Lung (tissue), 12 donors: Measurements from ENCODE around the gene AKAP6. TPM values are rescaled to one million over a fixed set of nuclear protein-coding genes. Genes with fewer than 3 reads are reported as not detected.

Source experiments
- ATAC-seq: fragments of 200-7000 bp; cut with Tn5 transposase; one replicate; pipeline ENCODE4 v1.9.1; 2020; ENCODE audit warnings: moderate number of reproducible peaks; ENCODE audit not compliant: insufficient read depth, low FRiP score
- DNase-seq, 3 donors: peaks; one replicate each; pipeline ENCODE4 v3.0.0-alpha.2; 2013 to 2017
- H3K27ac ChIP-seq, 2 donors: one replicate each; pipeline ENCODE4 v1.5.1; 2013; ENCODE audit warnings: mild to moderate bottlenecking in 2 of 2, moderate library complexity in 2 of 2, control low read depth in 1 of 2, inconsistent platforms in 1 of 2, low read depth in 1 of 2, low read length in 1 of 2
- H3K27me3 ChIP-seq, 3 donors: one replicate each; pipeline ENCODE4 v1.5.1; 2013; ENCODE audit warnings: low read length in 2 of 3; ENCODE audit not compliant: control insufficient read depth in 3 of 3, insufficient read depth in 3 of 3
- H3K36me3 ChIP-seq, 4 donors: one replicate each; pipeline ENCODE4 v1.5.1; 2013; ENCODE audit warnings: low read length in 4 of 4, mild to moderate bottlenecking in 1 of 4, moderate library complexity in 1 of 4; ENCODE audit not compliant: control insufficient read depth in 4 of 4, insufficient read depth in 4 of 4
- H3K4me1 ChIP-seq, 5 donors: one replicate each; pipeline ENCODE4 v1.5.1; 2013; ENCODE audit warnings: low read length in 5 of 5, mild to moderate bottlenecking in 2 of 5, moderate library complexity in 1 of 5; ENCODE audit not compliant: control insufficient read depth in 5 of 5, insufficient read depth in 5 of 5
- H3K4me3 ChIP-seq: one replicate; pipeline ENCODE4 v1.5.1; 2013; ENCODE audit warnings: mild to moderate bottlenecking, control low read depth, moderate library complexity
- H3K9ac ChIP-seq, 2 donors: one replicate each; pipeline ENCODE4 v1.5.1; 2013; ENCODE audit warnings: low read length in 2 of 2, control low read depth in 1 of 2; ENCODE audit not compliant: insufficient read depth in 1 of 2
- H3K9me3 ChIP-seq, 4 donors: one replicate each; pipeline ENCODE4 v1.5.1; 2013; ENCODE audit warnings: low read length in 3 of 4, mild to moderate bottlenecking in 1 of 4, moderate library complexity in 1 of 4; ENCODE audit not compliant: control insufficient read depth in 4 of 4, insufficient read depth in 3 of 4
- WGBS, 2 donors: extraction: QIAGEN DNeasy Blood & Tissue Kit; methylation state at CpG; one replicate each; pipeline ENCODE4 v1.1.7; 2013; 5-methylcytosine and 5-hydroxymethylcytosine counted together
- polyA plus RNA-seq, 2 donors: library from polyadenylated mRNA; stranded (reverse); fragments of 200-250 nt; gene quantifications; one replicate each; pipeline ENCODE4 v1.2.1, GENCODE V29; 2013
- total RNA-seq, 2 donors: library from RNA; depleted of rRNA in 1 of 2; stranded (reverse); fragments of >200 nt in 1 of 2; gene quantifications; one replicate each; pipeline ENCODE4 v1.2.1, GENCODE V29; 2014 to 2021
- TF ChIP-seq, protein P1 (sequence below): IDR thresholded peaks from 2 replicates; pipeline ENCODE4 v1.5.1; 2012; ENCODE audit warnings: mild to moderate bottlenecking; ENCODE audit errors: control extremely low read depth, extremely low read depth
- donor health status: control.
- donor health status: control.
- donor health status: Bipolar disorder and iron deficiency.
- donor health status: healthy.
- donor health status: DM: yes; HTN: yes; CAD: no.

AKAP6 gene
- total and polyA plus RNA-seq, 4 donors: 1.5 to 27.1 (median 7.7) TPM

- H3K9me3 ChIP-seq: no peaks in the 10 kb centered on the region
- H3K27ac ChIP-seq: no peak overlapping the region
- H3K9ac ChIP-seq: no peak overlapping the region
- no peaks in the 10 kb centered on the region for H3K27me3 ChIP-seq
- H3K36me3 ChIP-seq: no peaks in the 10 kb centered on the region
- WGBS, 2 donors: 94 to 96% methylated on average over 4 of the region's 4 CpGs
- TF ChIP-seq, protein P1, sequence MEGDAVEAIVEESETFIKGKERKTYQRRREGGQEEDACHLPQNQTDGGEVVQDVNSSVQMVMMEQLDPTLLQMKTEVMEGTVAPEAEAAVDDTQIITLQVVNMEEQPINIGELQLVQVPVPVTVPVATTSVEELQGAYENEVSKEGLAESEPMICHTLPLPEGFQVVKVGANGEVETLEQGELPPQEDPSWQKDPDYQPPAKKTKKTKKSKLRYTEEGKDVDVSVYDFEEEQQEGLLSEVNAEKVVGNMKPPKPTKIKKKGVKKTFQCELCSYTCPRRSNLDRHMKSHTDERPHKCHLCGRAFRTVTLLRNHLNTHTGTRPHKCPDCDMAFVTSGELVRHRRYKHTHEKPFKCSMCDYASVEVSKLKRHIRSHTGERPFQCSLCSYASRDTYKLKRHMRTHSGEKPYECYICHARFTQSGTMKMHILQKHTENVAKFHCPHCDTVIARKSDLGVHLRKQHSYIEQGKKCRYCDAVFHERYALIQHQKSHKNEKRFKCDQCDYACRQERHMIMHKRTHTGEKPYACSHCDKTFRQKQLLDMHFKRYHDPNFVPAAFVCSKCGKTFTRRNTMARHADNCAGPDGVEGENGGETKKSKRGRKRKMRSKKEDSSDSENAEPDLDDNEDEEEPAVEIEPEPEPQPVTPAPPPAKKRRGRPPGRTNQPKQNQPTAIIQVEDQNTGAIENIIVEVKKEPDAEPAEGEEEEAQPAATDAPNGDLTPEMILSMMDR: no peak
- peaks cover 0 to 18% (median 15%) of the 10 kb centered on the region in 5 donors for H3K4me1 ChIP-seq
- no peak overlapping the region for H3K4me3 ChIP-seq
- no peak for DNase-seq
- ATAC-seq: no peak
Observed at GRCh38 chr14:32363761-32364160, 34.7 kb downstream of the AKAP6 start.

DNA sequence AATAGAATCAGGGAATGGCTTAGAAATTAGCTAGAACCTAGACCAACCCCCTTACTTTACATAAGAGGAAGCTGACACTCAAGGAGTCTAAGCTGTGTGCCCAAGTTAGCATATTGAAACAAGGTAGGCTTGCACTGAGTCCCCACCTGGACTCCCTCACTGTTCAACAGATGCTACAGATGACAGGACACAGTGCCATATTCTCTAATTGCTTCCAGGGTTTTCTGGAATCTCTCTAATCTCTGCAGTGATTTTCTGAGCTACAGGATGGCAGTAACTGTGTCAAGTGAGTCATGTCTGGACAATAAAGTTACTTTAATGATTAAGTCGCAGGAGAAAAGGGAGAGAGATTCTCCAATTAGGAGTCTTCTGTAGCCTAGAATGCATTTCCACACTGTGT is 35.8 kb downstream of the AKAP6 start:
- H3K4me1 ChIP-seq: peaks cover 0 to 18% (median 15%) of the 10 kb centered on the region in 5 donors
- WGBS, 2 donors: 86 to 98% methylated on average over 1 of the region's 1 CpG
- no peak overlapping the region for H3K9ac ChIP-seq
- TF ChIP-seq, protein P1: no peak
- no peaks in the 10 kb centered on the region for H3K27me3 ChIP-seq
- DNase-seq (no peak), ATAC-seq (no peak)
- H3K27ac ChIP-seq: no peak overlapping the region
- H3K4me3 ChIP-seq: no peak overlapping the region
- no peaks in the 10 kb centered on the region for H3K36me3 ChIP-seq
- H3K9me3 ChIP-seq: no peaks in the 10 kb centered on the region

DNA sequence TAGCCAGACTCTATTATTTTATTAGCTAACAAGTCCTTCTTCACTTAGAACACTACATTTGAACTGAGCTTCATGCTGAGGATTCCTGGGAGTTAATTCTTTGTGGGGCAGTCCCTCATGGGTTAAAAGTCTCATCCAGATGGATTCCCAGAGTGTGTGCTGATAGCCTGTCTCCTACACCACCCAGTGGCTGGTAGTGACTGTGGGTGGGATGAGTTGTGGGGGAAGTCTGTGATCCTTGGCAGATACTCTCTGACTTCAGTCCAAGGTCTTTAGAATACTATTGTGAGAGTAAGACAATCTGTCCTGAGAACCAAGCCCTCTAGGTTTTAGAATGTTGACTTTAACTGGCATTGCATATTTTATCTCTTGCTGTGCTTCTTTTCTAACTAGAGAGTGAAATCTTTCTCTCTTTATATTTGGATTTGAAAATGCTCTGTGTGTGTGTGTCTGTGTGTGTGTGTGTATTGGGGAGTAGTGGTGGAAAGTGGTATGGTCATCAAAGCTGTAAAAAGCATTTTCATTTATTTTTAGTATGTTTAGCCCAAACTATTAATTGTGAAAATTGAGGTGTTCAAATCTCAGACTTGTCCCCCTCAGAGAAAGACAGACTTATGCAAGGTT is 37.3 kb downstream of the AKAP6 start:
- Histone ChIP-seq H3K27ac (no peak overlapping the region), H3K4me1 (peaks cover 0 to 18% (median 15%) of the 10 kb centered on the region in 5 donors), H3K36me3 (no peaks in the 10 kb centered on the region), H3K9me3 (no peaks in the 10 kb centered on the region), H3K4me3 (no peak overlapping the region), H3K27me3 (no peaks in the 10 kb centered on the region), H3K9ac (no peak overlapping the region)
- DNase-seq (peak in 2 of 3 donors; percentile 63 to 64), ATAC-seq (no peak)
- TF ChIP-seq, protein P1: no peak

- peak in 2 of 3 donors; percentile 39 to 53 for DNase-seq
- H3K36me3 ChIP-seq: no peaks in the 10 kb centered on the region
- no peak overlapping the region for H3K27ac ChIP-seq
- no peak for ATAC-seq
- H3K9me3 ChIP-seq: no peaks in the 10 kb centered on the region
- no peaks in the 10 kb centered on the region for H3K27me3 ChIP-seq
- no peak overlapping the region for H3K9ac ChIP-seq
- 56 to 88% methylated on average over 4 of the region's 4 CpGs for WGBS, 2 donors
- peaks cover 0 to 18% (median 15%) of the 10 kb centered on the region in 5 donors for H3K4me1 ChIP-seq
- no peak overlapping the region for H3K4me3 ChIP-seq
- TF ChIP-seq, protein P1: no peak
Observed at GRCh38 chr14:32366986-32367385, 37.9 kb downstream of the AKAP6 start.
